ENCODE data around the gene SEMA4D. TPM values are rescaled to one million over a fixed set of nuclear protein-coding genes. Genes with fewer than 3 reads are reported as not detected.

The SEMA4D gene
- total and polyA plus RNA-seq, 9 of the 15 experiments (the other 6 are each of a cell fraction or from before 2014, with no cell fraction given) = 0.38 to 5.1 (median 1.8) TPM

DNA sequence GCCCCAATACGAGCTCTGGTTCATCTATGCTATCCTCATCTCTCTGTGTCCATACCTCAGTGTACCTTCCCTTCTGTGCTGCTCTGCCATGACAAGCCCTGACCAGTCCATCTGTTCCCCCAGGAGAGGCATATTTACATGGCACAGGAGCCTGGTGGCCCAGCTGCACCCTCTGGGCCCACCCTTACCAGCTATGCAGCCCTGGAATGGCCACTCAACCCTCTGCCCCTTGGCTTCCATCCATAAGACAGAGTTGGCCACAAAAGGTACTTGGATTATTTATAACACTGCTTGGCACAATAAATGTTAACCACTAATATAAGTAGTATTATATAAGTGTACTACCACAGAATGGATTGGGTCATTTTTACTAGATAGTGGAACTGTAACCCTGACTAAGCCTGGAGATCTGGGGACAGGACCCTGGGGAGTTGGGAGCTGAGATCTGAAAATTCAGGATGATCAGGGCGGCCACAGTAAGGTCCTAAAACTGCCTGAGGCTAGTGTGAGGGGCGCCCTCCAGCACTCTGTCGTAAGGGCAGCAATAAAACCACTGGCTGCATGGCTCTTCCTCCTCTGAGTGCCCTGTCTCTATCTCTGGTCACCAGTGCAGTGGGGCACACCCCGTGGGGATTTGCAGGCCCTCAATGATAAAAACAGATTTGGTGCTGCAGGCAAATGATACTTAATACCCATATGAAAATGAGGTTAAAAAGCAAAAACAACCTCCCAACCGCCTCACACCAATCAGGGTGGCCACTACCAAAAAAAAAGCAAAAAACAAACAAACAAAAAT lies 65.8 kb downstream of the SEMA4D start (continued):
- TF ChIP-seq ARHGAP35 (IDR thresholded peaks at IDR 0.05; ENCODE audit: partially characterized antibody) = no peak
- TF ChIP-seq, protein P1, sequence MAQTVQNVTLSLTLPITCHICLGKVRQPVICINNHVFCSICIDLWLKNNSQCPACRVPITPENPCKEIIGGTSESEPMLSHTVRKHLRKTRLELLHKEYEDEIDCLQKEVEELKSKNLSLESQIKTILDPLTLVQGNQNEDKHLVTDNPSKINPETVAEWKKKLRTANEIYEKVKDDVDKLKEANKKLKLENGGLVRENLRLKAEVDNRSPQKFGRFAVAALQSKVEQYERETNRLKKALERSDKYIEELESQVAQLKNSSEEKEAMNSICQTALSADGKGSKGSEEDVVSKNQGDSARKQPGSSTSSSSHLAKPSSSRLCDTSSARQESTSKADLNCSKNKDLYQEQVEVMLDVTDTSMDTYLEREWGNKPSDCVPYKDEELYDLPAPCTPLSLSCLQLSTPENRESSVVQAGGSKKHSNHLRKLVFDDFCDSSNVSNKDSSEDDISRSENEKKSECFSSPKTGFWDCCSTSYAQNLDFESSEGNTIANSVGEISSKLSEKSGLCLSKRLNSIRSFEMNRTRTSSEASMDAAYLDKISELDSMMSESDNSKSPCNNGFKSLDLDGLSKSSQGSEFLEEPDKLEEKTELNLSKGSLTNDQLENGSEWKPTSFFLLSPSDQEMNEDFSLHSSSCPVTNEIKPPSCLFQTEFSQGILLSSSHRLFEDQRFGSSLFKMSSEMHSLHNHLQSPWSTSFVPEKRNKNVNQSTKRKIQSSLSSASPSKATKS (CRISPR knock-in tag; IDR thresholded peaks at IDR 0.05) = no peak
- TF ChIP-seq RBM34 (IDR thresholded peaks at IDR 0.05; ENCODE audit: borderline replicate concordance, insufficient read depth, low read length) = no peak
- TF ChIP-seq NFIC (IDR thresholded peaks at IDR 0.05) = no peak
- no peak for TF ChIP-seq ETV6 (IDR thresholded peaks at IDR 0.05; ENCODE audit: borderline replicate concordance in 1 of 2, low read depth in 2 of 2, low read length in 1 of 2)
- TF ChIP-seq ETV6 (CRISPR knock-in tag; IDR thresholded peaks at IDR 0.05; ENCODE audit: borderline replicate concordance) = no peak
- TF ChIP-seq, protein P2, sequence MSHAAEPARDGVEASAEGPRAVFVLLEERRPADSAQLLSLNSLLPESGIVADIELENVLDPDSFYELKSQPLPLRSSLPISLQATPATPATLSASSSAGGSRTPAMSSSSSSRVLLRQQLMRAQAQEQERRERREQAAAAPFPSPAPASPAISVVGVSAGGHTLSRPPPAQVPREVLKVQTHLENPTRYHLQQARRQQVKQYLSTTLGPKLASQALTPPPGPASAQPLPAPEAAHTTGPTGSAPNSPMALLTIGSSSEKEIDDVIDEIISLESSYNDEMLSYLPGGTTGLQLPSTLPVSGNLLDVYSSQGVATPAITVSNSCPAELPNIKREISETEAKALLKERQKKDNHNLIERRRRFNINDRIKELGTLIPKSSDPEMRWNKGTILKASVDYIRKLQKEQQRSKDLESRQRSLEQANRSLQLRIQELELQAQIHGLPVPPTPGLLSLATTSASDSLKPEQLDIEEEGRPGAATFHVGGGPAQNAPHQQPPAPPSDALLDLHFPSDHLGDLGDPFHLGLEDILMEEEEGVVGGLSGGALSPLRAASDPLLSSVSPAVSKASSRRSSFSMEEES (CRISPR knock-in tag; IDR thresholded peaks at IDR 0.05) = no peak
- TF ChIP-seq, protein P3, sequence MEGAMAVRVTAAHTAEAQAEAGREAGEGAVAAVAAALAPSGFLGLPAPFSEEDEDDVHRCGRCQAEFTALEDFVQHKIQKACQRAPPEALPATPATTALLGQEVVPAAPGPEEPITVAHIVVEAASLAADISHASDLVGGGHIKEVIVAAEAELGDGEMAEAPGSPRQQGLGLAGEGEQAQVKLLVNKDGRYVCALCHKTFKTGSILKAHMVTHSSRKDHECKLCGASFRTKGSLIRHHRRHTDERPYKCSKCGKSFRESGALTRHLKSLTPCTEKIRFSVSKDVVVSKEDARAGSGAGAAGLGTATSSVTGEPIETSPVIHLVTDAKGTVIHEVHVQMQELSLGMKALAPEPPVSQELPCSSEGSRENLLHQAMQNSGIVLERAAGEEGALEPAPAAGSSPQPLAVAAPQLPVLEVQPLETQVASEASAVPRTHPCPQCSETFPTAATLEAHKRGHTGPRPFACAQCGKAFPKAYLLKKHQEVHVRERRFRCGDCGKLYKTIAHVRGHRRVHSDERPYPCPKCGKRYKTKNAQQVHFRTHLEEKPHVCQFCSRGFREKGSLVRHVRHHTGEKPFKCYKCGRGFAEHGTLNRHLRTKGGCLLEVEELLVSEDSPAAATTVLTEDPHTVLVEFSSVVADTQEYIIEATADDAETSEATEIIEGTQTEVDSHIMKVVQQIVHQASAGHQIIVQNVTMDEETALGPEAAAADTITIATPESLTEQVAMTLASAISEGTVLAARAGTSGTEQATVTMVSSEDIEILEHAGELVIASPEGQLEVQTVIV (CRISPR knock-in tag; IDR thresholded peaks at IDR 0.05; ENCODE audit: borderline replicate concordance) = no peak
- TF ChIP-seq, protein P4, sequence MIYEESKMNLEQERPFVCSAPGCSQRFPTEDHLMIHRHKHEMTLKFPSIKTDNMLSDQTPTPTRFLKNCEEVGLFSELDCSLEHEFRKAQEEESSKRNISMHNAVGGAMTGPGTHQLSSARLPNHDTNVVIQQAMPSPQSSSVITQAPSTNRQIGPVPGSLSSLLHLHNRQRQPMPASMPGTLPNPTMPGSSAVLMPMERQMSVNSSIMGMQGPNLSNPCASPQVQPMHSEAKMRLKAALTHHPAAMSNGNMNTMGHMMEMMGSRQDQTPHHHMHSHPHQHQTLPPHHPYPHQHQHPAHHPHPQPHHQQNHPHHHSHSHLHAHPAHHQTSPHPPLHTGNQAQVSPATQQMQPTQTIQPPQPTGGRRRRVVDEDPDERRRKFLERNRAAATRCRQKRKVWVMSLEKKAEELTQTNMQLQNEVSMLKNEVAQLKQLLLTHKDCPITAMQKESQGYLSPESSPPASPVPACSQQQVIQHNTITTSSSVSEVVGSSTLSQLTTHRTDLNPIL (CRISPR knock-in tag; IDR thresholded peaks at IDR 0.05) = no peak

All from K562 (cell line).